M059J (cell line): Measurements from ENCODE around the gene ZNF862. TPM values are rescaled to one million over a fixed set of nuclear protein-coding genes. Genes with fewer than 3 reads are reported as not detected.
"Not testable (repeated sequence)": the region's sequence is repeated elsewhere in the genome, so short reads cannot be mapped to it uniquely, and the experiment has no call there.

Experiments
- DNase-seq: peaks from one replicate; pipeline ENCODE4 v3.0.0-alpha.2; 2012; ENCODE audit warnings: low read depth
- total RNA-seq: library from RNA; depleted of rRNA; stranded (reverse); fragments of >200 nt; shearing (Covaris generic); gene quantifications from 2 replicates; pipeline ENCODE4 v1.2.3, GENCODE V29; 2014

Gene ZNF862
- total RNA-seq, 1 experiment from 2014 or later, result 6.4 TPM

- no peak for DNase-seq
Measured at GRCh38 chr7:149824748-149825566, 13.2 kb upstream of the ZNF862 start.

GRCh38 chr7:149825567-149826343 is 12.4 kb upstream of the ZNF862 start:
- DNase-seq, result no peak

- no peak for DNase-seq
Measured at GRCh38 chr7:149826344-149827088, 11.7 kb upstream of the ZNF862 start.

GRCh38 chr7:149827089-149827981 is 10.8 kb upstream of the ZNF862 start:
- no peak for DNase-seq

- DNase-seq, result no peak
Measured at GRCh38 chr7:149828357-149829309, 9.5 kb upstream of the ZNF862 start.

- DNase-seq, result not testable (repeated sequence)
Measured at GRCh38 chr7:149830527-149830926, 7.6 kb upstream of the ZNF862 start.

- no peak for DNase-seq
Measured at GRCh38 chr7:149830997-149831740, 7.0 kb upstream of the ZNF862 start.

- DNase-seq, result no peak
Measured at GRCh38 chr7:149831741-149832219, 6.4 kb upstream of the ZNF862 start.

GRCh38 chr7:149832332-149833041 is 5.7 kb upstream of the ZNF862 start:
- DNase-seq, result no peak

GRCh38 chr7:149833495-149834130 is 4.6 kb upstream of the ZNF862 start:
- no peak for DNase-seq

GRCh38 chr7:149834601-149835000 is 3.6 kb upstream of the ZNF862 start:
- no peak for DNase-seq

GRCh38 chr7:149836434-149836833 is 1.7 kb upstream of the ZNF862 start:
- DNase-seq, result no peak

- no peak for DNase-seq
Measured at GRCh38 chr7:149837564-149838223, 481 bp upstream of the ZNF862 start.

GRCh38 chr7:149838992-149839408 is 825 bp downstream of the ZNF862 start:
- DNase-seq, result peak; percentile 58

GRCh38 chr7:149839933-149840332 is 1.8 kb downstream of the ZNF862 start:
- DNase-seq, result no peak

- DNase-seq, result no peak
Measured at GRCh38 chr7:149843566-149843965, 5.4 kb downstream of the ZNF862 start.

- DNase-seq, result no peak
Measured at GRCh38 chr7:149844445-149844844, 6.3 kb downstream of the ZNF862 start.
